BJ (cell line): ENCODE data around the gene ERBB4. TPM values are rescaled to one million over a fixed set of nuclear protein-coding genes. Genes with fewer than 3 reads are reported as not detected.

Source experiments
- CTCF ChIA-PET: fragments of 350-600 bp; formaldehyde crosslinking; extraction: SDS; loops from one replicate; lab custom pipeline; 2021; ENCODE audit warnings: antibody characterized with exemption, inconsistent platforms; lab: Yijun Ruan, JAX
- POLR2A ChIA-PET: fragments of 300-600 bp; sonication (Branson Sonifier 250); formaldehyde crosslinking; extraction: SDS; loops from one replicate; lab custom pipeline; 2021; ENCODE audit warnings: antibody characterized with exemption; lab: Charles Lee
- DNase-seq: peaks from one replicate; pipeline ENCODE4 v3.0.0-alpha.2; 2011; ENCODE audit warnings: low read depth
- H3K27me3 ChIP-seq: 2 replicates; pipeline ENCODE4 v1.6.0; 2011; ENCODE audit warnings: low read length; ENCODE audit not compliant: control insufficient read depth, insufficient read depth
- H3K36me3 ChIP-seq: 2 replicates; pipeline ENCODE4 v1.5.1; 2011; ENCODE audit warnings: low read length; ENCODE audit not compliant: control insufficient read depth, insufficient read depth
- H3K4me3 ChIP-seq: 2 replicates; pipeline ENCODE4 v1.5.1; 2011; ENCODE audit warnings: low read depth, mild to moderate bottlenecking, control low read depth, low read length
- polyA plus RNA-seq: library from polyadenylated mRNA; depleted of rRNA; stranded (reverse); fragments of >200 nt; gene quantifications from 2 replicates; pipeline ENCODE4 v1.2.3, GENCODE V29; 2011
- TF ChIP-seq, protein P1 (sequence below): IDR thresholded peaks from 2 replicates; pipeline ENCODE4 v1.5.1; 2011; ENCODE audit warnings: low read depth, mild to moderate bottlenecking, control low read depth, inconsistent platforms, low read length, moderate library complexity; ENCODE audit not compliant: insufficient read depth

Gene ERBB4
- polyA plus RNA-seq, 1 experiment, result not detected

DNA sequence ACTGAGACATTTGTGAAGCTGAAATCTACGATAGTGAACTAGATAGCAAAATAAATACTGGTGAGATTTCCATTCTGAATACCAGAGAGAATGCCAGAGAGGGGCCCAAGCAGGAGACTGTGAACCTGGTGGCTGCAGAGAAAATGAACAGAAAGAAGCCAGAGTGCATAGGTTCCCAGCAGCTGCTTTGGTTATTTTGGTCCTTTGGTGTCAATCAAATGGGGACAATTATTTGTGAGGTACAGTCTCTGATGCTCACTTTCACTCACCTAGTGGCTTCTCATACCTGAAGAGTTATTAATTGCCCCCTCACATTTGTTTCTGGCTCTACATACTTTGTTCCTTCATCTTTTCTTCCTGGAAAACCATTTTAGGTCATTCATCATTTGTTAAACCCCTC, 1170.1 kb downstream of the ERBB4 start:
- CTCF ChIA-PET, result no interaction called here
- TF ChIP-seq, protein P1, sequence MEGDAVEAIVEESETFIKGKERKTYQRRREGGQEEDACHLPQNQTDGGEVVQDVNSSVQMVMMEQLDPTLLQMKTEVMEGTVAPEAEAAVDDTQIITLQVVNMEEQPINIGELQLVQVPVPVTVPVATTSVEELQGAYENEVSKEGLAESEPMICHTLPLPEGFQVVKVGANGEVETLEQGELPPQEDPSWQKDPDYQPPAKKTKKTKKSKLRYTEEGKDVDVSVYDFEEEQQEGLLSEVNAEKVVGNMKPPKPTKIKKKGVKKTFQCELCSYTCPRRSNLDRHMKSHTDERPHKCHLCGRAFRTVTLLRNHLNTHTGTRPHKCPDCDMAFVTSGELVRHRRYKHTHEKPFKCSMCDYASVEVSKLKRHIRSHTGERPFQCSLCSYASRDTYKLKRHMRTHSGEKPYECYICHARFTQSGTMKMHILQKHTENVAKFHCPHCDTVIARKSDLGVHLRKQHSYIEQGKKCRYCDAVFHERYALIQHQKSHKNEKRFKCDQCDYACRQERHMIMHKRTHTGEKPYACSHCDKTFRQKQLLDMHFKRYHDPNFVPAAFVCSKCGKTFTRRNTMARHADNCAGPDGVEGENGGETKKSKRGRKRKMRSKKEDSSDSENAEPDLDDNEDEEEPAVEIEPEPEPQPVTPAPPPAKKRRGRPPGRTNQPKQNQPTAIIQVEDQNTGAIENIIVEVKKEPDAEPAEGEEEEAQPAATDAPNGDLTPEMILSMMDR, result no peak
- POLR2A ChIA-PET, result no interaction called here
- H3K36me3 ChIP-seq, result no peaks in the 10 kb centered on the region
- DNase-seq, result no peak
- H3K4me3 ChIP-seq, result no peak overlapping the region
- H3K27me3 ChIP-seq, result no peaks in the 10 kb centered on the region

DNA sequence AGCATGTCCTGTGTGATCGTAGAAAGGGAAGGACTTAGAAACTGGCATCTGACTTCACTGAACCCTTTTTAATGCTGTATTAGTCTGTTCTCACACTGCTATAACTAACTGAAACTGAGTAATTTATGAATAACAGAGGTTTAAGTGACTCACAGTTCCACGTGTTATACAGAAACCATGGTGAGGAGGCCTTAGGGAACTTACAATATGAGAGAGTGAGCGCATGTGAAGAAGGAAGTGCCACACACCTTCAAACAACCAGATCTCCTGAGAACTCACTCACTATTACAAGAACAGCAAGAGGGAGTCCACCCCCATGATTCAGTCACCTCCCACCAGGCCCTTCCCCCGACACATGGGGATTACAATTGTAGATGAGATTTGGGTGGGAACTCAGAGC, 1170.9 kb downstream of the ERBB4 start:
- DNase-seq, result no peak
- no peaks in the 10 kb centered on the region for H3K36me3 ChIP-seq
- ChIA-PET CTCF (no interaction called here), POLR2A (no interaction called here)
- no peaks in the 10 kb centered on the region for H3K27me3 ChIP-seq
- H3K4me3 ChIP-seq, result no peak overlapping the region
- TF ChIP-seq, protein P1, result no peak

DNA sequence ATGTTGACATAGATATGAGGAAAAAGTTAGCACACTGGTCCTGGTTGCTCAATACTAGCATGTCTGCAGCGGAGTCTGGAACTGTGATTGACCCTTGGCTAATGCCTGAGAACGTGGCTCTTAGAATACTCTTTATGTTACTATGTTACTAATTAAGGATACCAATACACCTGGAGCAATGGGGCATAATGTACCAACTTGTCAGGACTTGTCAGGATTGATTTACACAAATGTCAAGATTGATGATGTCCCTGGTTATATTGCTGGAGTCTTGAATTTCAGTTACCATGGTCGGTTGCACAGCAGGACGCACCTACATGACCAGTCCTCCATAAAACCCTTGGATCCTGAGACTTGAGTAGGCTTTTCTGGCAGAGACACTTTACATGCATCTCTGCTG, 1171.3 kb downstream of the ERBB4 start:
- no peak for DNase-seq
- H3K4me3 ChIP-seq, result no peak overlapping the region
- POLR2A ChIA-PET, result no interaction called here
- no peaks in the 10 kb centered on the region for H3K27me3 ChIP-seq
- TF ChIP-seq, protein P1, result no peak
- CTCF ChIA-PET, result no interaction called here
- H3K36me3 ChIP-seq, result no peaks in the 10 kb centered on the region

DNA sequence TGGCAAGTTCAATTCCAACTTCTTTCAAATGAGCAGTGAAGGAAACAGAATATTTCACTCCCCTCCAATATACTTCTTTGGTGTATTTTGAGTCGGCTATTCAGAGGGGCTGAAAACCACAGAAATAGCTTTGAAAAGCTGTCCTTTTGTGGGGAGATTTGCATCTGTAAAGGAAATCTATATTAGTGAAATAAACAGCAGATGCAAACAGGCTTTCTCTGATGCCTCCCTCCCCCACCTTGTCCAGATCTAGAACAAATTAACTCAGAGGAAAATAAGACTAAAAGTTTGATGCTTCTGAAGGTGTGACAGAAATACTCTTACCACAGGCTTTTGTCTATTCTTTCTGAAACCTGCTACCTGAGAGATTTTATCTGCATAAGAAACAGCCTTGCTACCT, 1173.7 kb downstream of the ERBB4 start:
- TF ChIP-seq, protein P1, result no peak
- Histone ChIP-seq H3K36me3 (no peaks in the 10 kb centered on the region), H3K27me3 (no peaks in the 10 kb centered on the region), H3K4me3 (no peak overlapping the region)
- ChIA-PET POLR2A (no interaction called here), CTCF (no interaction called here)
- DNase-seq, result no peak

DNA sequence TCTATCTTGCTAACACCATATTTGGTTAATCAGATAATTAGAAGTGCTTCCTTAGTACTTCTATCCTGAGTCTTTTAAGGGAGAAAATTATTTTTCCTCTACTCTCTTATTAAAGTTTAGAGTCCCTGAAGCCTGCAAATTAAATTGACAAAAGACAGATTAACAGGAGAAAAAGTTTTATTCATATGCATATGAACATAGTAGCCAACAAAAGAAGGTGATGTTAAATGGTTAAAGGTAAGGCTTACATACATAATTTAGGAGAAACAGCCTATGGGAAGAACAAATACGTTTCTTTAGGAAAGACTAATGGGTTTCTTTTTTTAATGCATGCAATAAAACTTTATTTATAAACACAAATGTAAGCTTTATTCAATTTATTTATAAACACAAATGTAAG, 1177.2 kb downstream of the ERBB4 start:
- no peak for DNase-seq
- Histone ChIP-seq H3K27me3 (no peaks in the 10 kb centered on the region), H3K36me3 (no peaks in the 10 kb centered on the region), H3K4me3 (no peak overlapping the region)
- TF ChIP-seq, protein P1, result no peak
- CTCF ChIA-PET, result no interaction called here
- POLR2A ChIA-PET, result no interaction called here
